Activated T-cell treated with anti-CD3 and anti-CD28 coated beads, Interleukin-2, amount 50 U/mL, for 72 hours (primary cell): ENCODE measurements around the gene MPP3. TPM values are rescaled to one million over a fixed set of nuclear protein-coding genes. Genes with fewer than 3 reads are reported as not detected.
A peak's percentile ranks its signal among the peaks of the same experiment; 100 is the strongest.
"Not testable (repeated sequence)": the region's sequence is repeated elsewhere in the genome, so short reads cannot be mapped to it uniquely, and the experiment has no call there.

Experiments
- ATAC-seq, 2 donors: fragments of 150-1000 bp; cut with Tn5 transposase; replicated peaks in 1 of 2; 2 replicates each; pipeline ENCODE4 v1.10.0; 2021; ENCODE audit warnings: moderate library complexity in 2 of 2, mild to moderate bottlenecking in 1 of 2
- DNase-seq, 2 donors: peaks; one replicate each; pipeline ENCODE4 v3.0.0; 2021 to 2022; ENCODE audit warnings: mixed read lengths in 1 of 2
- H3K27ac Mint-ChIP-seq: one replicate; pipeline ENCODE4 v1.8.0; 2022; ENCODE audit warnings: mild to moderate bottlenecking, moderate library complexity, mixed read lengths
- H3K27me3 Mint-ChIP-seq: one replicate; pipeline ENCODE4 v1.8.0; 2022; ENCODE audit warnings: low read depth, mixed read lengths
- H3K36me3 Mint-ChIP-seq, 2 donors: one replicate each; pipeline ENCODE4 v1.8.0; 2022; ENCODE audit warnings: mixed read lengths in 2 of 2, mild to moderate bottlenecking in 1 of 2; ENCODE audit not compliant: insufficient read depth in 2 of 2
- H3K4me1 Mint-ChIP-seq: one replicate; pipeline ENCODE4 v1.8.0; 2022; ENCODE audit warnings: low read depth, mixed read lengths
- H3K4me3 Mint-ChIP-seq, 2 donors: one replicate each; pipeline ENCODE4 v1.8.0; 2022; ENCODE audit warnings: mild to moderate bottlenecking in 2 of 2, mixed read lengths in 2 of 2, moderate library complexity in 2 of 2
- H3K9me3 Mint-ChIP-seq, 2 donors: one replicate each; pipeline ENCODE4 v1.8.0; 2022; ENCODE audit warnings: mixed read lengths in 2 of 2
- total RNA-seq, 2 donors: library from RNA; stranded (reverse); gene quantifications; one replicate each; pipeline ENCODE4 v1.2.3, GENCODE V29; 2022

MPP3 gene
- total RNA-seq, 2 donors from 2014 or later = not detected

DNA sequence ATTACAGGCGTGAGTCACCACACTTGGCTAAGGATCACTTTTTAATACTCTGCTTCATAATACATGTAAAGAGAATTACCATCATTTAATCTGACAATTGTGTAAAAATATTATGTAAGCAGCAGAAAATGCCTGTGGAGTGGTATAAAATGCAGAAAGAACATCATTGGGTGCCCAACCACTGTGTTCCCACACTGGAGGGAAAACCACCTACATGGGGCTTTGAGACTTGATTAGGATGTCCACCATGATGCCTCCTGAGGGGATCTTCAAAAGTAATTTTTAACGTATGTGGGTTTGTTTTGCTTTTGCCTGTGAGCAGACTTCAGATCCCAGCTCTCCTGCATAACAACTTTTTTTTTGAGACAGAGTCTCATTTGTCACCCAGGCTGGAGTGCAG is 33.9 kb downstream of the MPP3 start:
- peaks cover 48% of the 10 kb centered on the region for H3K27me3 Mint-ChIP-seq
- no peak overlapping the region for H3K4me3 Mint-ChIP-seq
- no peak for ATAC-seq

GRCh38 chr17:43798024-43798423 is 34.9 kb downstream of the MPP3 start:
- not testable (repeated sequence) for H3K4me1 Mint-ChIP-seq, DNase-seq, H3K4me3 Mint-ChIP-seq, H3K9me3 Mint-ChIP-seq, H3K36me3 Mint-ChIP-seq, ATAC-seq, H3K27ac Mint-ChIP-seq
- H3K27me3 Mint-ChIP-seq = peaks cover 40% of the 10 kb centered on the region

More for the DNA sequence above, 33.9 kb downstream of the MPP3 start:
- Mint-ChIP-seq H3K36me3 (no peaks in the 10 kb centered on the region), H3K4me1 (no peaks in the 10 kb centered on the region), H3K27ac (no peak overlapping the region), H3K9me3 (no peaks in the 10 kb centered on the region)
- no peak for DNase-seq

DNA sequence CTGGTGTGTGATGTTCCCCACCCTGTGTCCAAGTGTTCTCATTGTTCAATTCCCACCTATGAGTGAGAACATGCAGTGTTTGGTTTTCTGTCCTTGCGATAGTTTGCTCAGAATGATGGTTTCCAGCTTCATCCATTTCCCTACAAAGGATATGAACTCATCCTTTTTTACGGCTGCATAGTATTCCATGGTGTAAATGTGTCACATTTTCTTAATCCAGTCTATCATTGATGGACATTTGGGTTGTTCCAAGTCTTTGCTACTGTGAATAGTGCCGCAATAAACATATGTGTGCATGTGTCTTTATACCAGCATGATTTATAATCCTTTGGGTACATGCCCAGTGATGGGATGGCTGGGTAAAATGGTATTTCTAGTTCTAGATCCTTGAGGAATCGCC is 40.3 kb downstream of the MPP3 start:
- DNase-seq, H3K36me3 Mint-ChIP-seq, H3K27ac Mint-ChIP-seq, H3K4me3 Mint-ChIP-seq, H3K4me1 Mint-ChIP-seq, H3K9me3 Mint-ChIP-seq, ATAC-seq: not testable (repeated sequence)
- H3K27me3 Mint-ChIP-seq = peaks cover 45% of the 10 kb centered on the region

- Mint-ChIP-seq H3K4me1 (no peaks in the 10 kb centered on the region), H3K4me3 (no peak overlapping the region), H3K36me3 (no peaks in the 10 kb centered on the region), H3K27me3 (peaks cover 35% of the 10 kb centered on the region), H3K9me3 (no peaks in the 10 kb centered on the region), H3K27ac (no peak overlapping the region)
- DNase-seq (no peak), ATAC-seq (peak; percentile 54 to 69)
Measured at GRCh38 chr17:43791589-43791988, 41.4 kb downstream of the MPP3 start.

DNA sequence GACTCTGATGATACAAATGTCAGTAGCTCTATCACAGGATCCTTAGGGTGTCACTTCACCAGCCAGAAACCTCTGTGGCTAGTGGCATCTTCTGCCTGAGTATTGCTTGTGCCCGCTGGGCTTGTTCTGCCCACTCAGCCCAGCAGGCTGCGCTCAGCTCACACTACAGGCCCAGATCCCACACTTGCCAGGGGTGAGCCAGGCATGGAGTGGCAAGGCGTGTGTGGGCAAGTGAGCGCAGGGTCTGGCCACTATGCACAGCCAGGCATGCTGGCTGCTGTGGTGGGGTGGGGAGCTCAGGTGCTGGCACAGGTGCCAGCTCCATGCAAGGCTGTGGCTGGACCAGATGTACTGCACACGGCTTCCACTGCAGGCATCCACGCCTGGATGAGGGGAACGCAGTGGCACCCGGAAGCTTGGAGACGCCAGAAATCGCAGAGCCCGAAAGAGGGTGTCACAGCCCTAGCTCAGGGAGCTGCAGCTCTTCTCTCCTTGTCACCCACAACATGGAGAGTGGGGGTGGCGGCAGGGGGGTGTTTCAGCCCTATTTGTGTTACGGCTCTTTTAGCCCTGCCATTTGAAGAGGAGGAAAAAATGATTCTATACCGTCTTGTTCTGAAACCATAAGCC is 42.5 kb downstream of the MPP3 start:
- ATAC-seq = no peak
- Mint-ChIP-seq H3K27ac (no peak overlapping the region), H3K4me3 (no peak overlapping the region)

DNA sequence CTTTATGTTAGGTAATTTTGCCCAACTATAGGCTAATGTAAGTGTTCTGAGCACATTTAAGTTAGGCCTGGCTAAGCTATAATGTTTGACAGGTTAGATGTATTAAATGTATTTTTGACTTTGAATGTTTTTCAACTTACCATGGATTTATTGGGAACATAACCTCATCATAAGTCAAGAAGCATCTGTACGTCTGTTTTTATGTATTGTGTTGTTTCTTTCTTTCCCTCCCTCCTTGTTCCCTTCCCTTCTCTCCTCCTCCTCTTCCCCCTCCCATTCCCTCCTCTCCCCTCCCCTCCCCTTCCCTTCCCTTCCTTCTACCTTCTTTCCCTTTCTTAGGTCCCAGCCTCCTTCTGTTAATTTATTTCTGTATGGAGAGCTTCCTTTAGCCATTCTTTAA is 43.5 kb downstream of the MPP3 start:
- H3K27me3 Mint-ChIP-seq = peaks cover 18% of the 10 kb centered on the region
- ATAC-seq (no peak), DNase-seq (no peak)
- H3K9me3 Mint-ChIP-seq = no peaks in the 10 kb centered on the region
- H3K36me3 Mint-ChIP-seq = no peaks in the 10 kb centered on the region
- H3K27ac Mint-ChIP-seq = no peak overlapping the region
- no peaks in the 10 kb centered on the region for H3K4me1 Mint-ChIP-seq
- H3K4me3 Mint-ChIP-seq = no peak overlapping the region

More for the DNA sequence above, 42.5 kb downstream of the MPP3 start:
- Mint-ChIP-seq H3K27me3 (peaks cover 25% of the 10 kb centered on the region), H3K9me3 (no peaks in the 10 kb centered on the region), H3K4me1 (no peaks in the 10 kb centered on the region), H3K36me3 (no peaks in the 10 kb centered on the region)
- DNase-seq = no peak

- no peaks in the 10 kb centered on the region for H3K4me1 Mint-ChIP-seq
- DNase-seq (no peak), ATAC-seq (no peak)
- H3K27ac Mint-ChIP-seq = no peak overlapping the region
- H3K4me3 Mint-ChIP-seq = no peak overlapping the region
- H3K9me3 Mint-ChIP-seq = no peaks in the 10 kb centered on the region
- no peaks in the 10 kb centered on the region for H3K36me3 Mint-ChIP-seq
- peaks cover 18% of the 10 kb centered on the region for H3K27me3 Mint-ChIP-seq
Measured at GRCh38 chr17:43788540-43788939, 44.4 kb downstream of the MPP3 start.

DNA sequence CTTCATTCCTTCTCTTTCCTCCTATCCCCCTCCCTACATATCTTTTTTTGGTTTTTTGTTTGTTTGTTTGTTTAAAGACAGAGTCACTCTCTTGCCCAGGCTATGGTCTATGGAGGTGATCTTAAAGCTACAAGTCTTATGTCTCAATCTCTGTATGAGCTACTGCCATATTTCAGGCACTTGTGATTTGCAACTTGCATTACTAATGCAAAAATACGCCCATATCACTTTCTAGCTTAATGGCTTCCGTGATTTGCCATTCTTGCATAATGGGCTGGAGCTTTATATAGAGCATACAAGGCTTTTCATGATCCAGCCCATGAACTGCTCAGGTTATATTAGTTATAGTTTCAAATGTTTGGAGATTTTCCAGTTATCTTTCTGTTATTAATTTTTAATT is 45.2 kb downstream of the MPP3 start:
- Mint-ChIP-seq H3K27me3 (peaks cover 24% of the 10 kb centered on the region), H3K36me3 (no peaks in the 10 kb centered on the region), H3K9me3 (no peaks in the 10 kb centered on the region), H3K4me3 (no peak overlapping the region), H3K4me1 (no peaks in the 10 kb centered on the region), H3K27ac (no peak overlapping the region)
- DNase-seq (no peak), ATAC-seq (no peak)

DNA sequence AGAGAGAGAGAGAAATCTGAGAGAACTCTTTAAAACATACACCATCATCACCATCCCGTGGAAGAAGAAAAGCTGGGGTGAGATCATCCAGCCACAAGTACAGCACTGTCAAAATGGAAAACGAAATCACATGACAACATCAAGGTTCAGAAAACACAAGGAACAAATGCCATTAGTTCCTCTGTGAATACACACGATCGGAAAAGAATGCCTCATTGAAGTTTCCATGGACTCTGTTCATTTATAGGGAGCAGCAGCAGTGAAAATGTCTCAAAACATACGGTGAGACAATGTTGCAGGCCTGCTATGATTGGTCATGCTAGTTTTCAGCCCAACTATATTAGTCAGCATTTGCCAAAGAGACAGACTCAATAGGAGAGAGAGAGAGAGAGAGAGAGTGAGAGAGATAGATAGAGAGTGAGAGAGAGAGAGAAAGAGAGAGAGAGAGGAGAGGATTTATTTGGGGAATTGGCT is 48.3 kb downstream of the MPP3 start:
- DNase-seq (no peak), ATAC-seq (peak in 1 of 2 donors; percentile 74)
- peaks cover 35% of the 10 kb centered on the region for H3K27me3 Mint-ChIP-seq
- no peak overlapping the region for H3K27ac Mint-ChIP-seq
- peak overlapping the region in 1 of 2 donors; percentile 0 for H3K4me3 Mint-ChIP-seq
- no peaks in the 10 kb centered on the region for H3K4me1 Mint-ChIP-seq
- H3K9me3 Mint-ChIP-seq = no peaks in the 10 kb centered on the region
- no peaks in the 10 kb centered on the region for H3K36me3 Mint-ChIP-seq

DNA sequence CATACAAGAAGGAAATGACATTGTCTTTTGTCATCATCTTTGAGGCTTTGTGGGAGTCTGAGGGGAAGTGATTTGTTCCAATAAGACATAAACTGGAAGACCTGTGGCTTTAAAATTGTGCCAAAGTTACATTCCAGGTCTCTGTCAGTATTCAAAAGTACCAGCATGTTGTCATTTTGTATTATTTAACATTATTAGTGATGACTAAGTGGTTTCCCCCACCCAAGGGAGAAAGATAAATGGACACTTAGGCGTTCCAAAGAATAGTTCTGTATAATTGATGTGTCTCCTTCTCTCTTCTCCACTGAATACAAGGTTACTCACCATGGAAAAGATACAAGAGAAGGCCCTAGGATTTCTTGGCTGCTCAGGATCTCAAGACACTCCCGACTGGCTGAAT is 48.9 kb downstream of the MPP3 start:
- H3K9me3 Mint-ChIP-seq = no peaks in the 10 kb centered on the region
- DNase-seq (no peak), ATAC-seq (no peak)
- no peak overlapping the region for H3K4me3 Mint-ChIP-seq
- H3K4me1 Mint-ChIP-seq = peaks cover 5% of the 10 kb centered on the region
- H3K27ac Mint-ChIP-seq = no peak overlapping the region
- peaks cover 36% of the 10 kb centered on the region for H3K27me3 Mint-ChIP-seq
- H3K36me3 Mint-ChIP-seq = no peaks in the 10 kb centered on the region

- ATAC-seq = no peak
- DNase-seq = no peak
- Mint-ChIP-seq H3K27ac (no peak overlapping the region), H3K4me3 (no peak overlapping the region), H3K36me3 (no peaks in the 10 kb centered on the region), H3K27me3 (peaks cover 36% of the 10 kb centered on the region), H3K9me3 (no peaks in the 10 kb centered on the region), H3K4me1 (peaks cover 5% of the 10 kb centered on the region)
Measured at GRCh38 chr17:43782913-43783680, 49.8 kb downstream of the MPP3 start.

GRCh38 chr17:43780135-43780534 is 52.8 kb downstream of the MPP3 start, which contains the start of gene CFAP97D1:
CFAP97D1 (plus strand) TSS chr17:43780435; CDS start chr17:43780463, 28 bp downstream.
- peak within 1 kb of the TSS; percentile 81 to 85 for H3K4me3 Mint-ChIP-seq
- DNase-seq (no peak), ATAC-seq (no peak)
- no peaks in the 10 kb centered on the region for H3K9me3 Mint-ChIP-seq
- peaks cover 8% of the 10 kb centered on the region for H3K4me1 Mint-ChIP-seq
- H3K27me3 Mint-ChIP-seq = peaks cover 36% of the 10 kb centered on the region
- no peaks in the 10 kb centered on the region for H3K36me3 Mint-ChIP-seq
- no peak within 1 kb of the TSS for H3K27ac Mint-ChIP-seq
